ENCODE results near the gene COL6A1.

GRCh38 chr21:45975020-45975666 is 6.4 kb upstream of the COL6A1 start:
- TF ChIP-seq YY1 (IDR thresholded peaks at IDR 0.05; ENCODE audit: low read depth) (no peak), REST (IDR thresholded peaks at IDR 0.05; ENCODE audit: low read depth, low read length) (no peak), ELF1 (IDR thresholded peaks at IDR 0.05) (no peak), EZH2phosphoT487 (IDR thresholded peaks at IDR 0.05; ENCODE audit: borderline replicate concordance, low read depth) (no peak), MXI1 (IDR thresholded peaks at IDR 0.05; ENCODE audit: low read depth, low read length) (no peak), GATA2 (CRISPR knock-in tag; IDR thresholded peaks at IDR 0.05) (no peak), EP300 (IDR thresholded peaks at IDR 0.05; ENCODE audit: borderline replicate concordance in 1 of 2, low read depth in 1 of 2, low read length in 1 of 2) (no peak), SIN3A (IDR thresholded peaks at IDR 0.05; ENCODE audit: borderline replicate concordance, low read depth, low read length) (no peak), SMC3 (IDR thresholded peaks at IDR 0.05; ENCODE audit: low read depth, low read length) (no peak), CTCF (IDR thresholded peaks at IDR 0.05) (no peak)
